NT2/D1 (cell line): Measurements from ENCODE around the gene LRIT1.

ENCODE experiments used
- SUZ12 ChIP-seq: IDR thresholded peaks from 2 replicates; pipeline ENCODE4 v1.6.1; 2011; ENCODE audit not compliant: insufficient read length, insufficient read depth; ENCODE audit errors: extremely low read depth
- YY1 ChIP-seq: IDR thresholded peaks from 2 replicates; pipeline ENCODE4 v1.6.1; 2011; ENCODE audit not compliant: insufficient read length, insufficient read depth
- ZNF274 ChIP-seq: IDR thresholded peaks from 2 replicates; pipeline ENCODE4 v1.6.1; 2011; ENCODE audit warnings: mild to moderate bottlenecking, low read depth, low read length

- TF ChIP-seq ZNF274 (no peak), YY1 (no peak), SUZ12 (no peak)
Measured at GRCh38 chr10:84185526-84186175, 55.7 kb downstream of the LRIT1 start.
